ENCODE results near the gene HMOX1.

GRCh38 chr22:35334004-35334403 is 46.9 kb upstream of the HMOX1 start:
- TF ChIP-seq, protein P1, sequence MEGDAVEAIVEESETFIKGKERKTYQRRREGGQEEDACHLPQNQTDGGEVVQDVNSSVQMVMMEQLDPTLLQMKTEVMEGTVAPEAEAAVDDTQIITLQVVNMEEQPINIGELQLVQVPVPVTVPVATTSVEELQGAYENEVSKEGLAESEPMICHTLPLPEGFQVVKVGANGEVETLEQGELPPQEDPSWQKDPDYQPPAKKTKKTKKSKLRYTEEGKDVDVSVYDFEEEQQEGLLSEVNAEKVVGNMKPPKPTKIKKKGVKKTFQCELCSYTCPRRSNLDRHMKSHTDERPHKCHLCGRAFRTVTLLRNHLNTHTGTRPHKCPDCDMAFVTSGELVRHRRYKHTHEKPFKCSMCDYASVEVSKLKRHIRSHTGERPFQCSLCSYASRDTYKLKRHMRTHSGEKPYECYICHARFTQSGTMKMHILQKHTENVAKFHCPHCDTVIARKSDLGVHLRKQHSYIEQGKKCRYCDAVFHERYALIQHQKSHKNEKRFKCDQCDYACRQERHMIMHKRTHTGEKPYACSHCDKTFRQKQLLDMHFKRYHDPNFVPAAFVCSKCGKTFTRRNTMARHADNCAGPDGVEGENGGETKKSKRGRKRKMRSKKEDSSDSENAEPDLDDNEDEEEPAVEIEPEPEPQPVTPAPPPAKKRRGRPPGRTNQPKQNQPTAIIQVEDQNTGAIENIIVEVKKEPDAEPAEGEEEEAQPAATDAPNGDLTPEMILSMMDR (IDR thresholded peaks at IDR 0.05; ENCODE audit: low read length) = no peak
- TF ChIP-seq EZH2phosphoT487 (IDR thresholded peaks at IDR 0.05; ENCODE audit: low read length) (no peak), EZH2 (optimal IDR thresholded peaks at IDR 0.05; ENCODE audit: low read depth, low read length) (no peak)

All from MM.1S (cell line).